NCI-H748 treated with DMSO at 0.1 percent for 48 hours (cell line): ENCODE data around the gene SART1.
"Not testable (repeated sequence)": the region's sequence is repeated elsewhere in the genome, so short reads cannot be mapped to it uniquely, and the experiment has no call there.

Experiments used
- DNase-seq: peaks from one replicate; lab custom pipeline; 2025; lab: John Stamatoyannopoulos, UW

Gene SART1

GRCh38 chr11:65931773-65932557 lies 29.6 kb upstream of the SART1 start:
- DNase-seq: no peak

DNA sequence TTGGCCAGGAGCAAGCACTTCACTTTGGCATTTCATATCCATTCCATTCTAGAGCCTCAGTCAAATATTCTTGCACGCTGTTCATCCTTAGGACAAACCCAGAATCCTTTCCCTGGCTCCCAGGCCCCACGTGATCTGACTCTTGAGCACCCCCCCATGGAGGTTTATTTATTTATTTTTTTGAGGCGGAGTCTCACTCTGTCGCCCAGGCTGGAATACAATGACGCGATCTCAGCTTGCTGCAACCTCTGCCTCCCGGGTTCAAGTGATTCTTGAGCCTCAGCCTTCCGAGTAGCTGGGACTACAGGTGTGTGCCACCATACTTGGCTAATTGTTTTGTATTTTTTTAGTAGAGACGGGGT lies 29.0 kb upstream of the SART1 start:
- no peak for DNase-seq

- no peak for DNase-seq
Observed at GRCh38 chr11:65934014-65934413, 27.5 kb upstream of the SART1 start.

GRCh38 chr11:65937766-65938165 lies 23.8 kb upstream of the SART1 start:
- DNase-seq: no peak

GRCh38 chr11:65941720-65942310 lies 19.7 kb upstream of the SART1 start:
- no peak for DNase-seq

- no peak for DNase-seq
Observed at GRCh38 chr11:65942531-65942930, 19.0 kb upstream of the SART1 start.

DNA sequence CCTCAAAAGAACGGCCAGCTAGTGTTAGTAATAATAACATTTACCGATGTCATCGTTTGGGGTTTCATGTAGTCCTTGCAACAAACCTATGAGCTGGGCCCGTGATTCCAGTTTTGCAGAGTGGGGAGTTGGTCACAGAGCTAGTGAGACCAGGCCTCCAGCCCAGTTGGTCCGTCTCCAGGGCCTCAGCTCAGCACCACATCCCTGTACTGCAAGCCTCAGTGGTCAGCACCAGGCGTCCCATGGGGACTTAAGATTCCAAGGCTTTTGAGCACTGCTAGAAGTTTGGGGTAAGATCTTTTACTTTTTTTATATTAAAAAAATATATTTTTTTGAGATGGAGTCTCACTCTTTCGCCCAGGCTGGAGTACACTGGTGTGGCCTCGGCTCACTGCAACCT lies 17.3 kb upstream of the SART1 start:
- no peak for DNase-seq

DNA sequence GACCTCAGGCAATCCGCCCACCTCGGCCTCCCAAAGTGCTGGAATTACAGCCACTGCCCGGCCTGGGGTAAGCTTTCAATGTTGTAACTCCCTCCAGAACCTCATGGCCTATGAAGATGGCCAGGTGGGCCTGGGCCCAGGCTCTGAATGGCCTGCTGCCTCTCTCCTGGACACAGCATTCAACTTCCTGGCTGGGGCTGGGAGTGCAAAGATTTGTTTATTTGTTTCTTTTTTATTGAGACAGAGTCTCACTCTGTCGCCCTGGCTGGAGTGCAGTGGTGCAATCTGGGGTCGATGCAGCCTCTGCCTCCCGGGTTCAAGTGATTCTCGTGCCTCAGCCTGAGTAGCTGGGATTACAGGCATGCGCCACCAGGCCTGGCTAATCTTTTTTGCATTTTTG lies 16.8 kb upstream of the SART1 start:
- DNase-seq: no peak

- no peak for DNase-seq
Observed at GRCh38 chr11:65945430-65945911, 16.1 kb upstream of the SART1 start, which contains the start of gene TSGA10IP. Gene TSGA10IP (plus strand): TSS chr11:65945480. CDS start chr11:65945676, 196 bp downstream.

DNA sequence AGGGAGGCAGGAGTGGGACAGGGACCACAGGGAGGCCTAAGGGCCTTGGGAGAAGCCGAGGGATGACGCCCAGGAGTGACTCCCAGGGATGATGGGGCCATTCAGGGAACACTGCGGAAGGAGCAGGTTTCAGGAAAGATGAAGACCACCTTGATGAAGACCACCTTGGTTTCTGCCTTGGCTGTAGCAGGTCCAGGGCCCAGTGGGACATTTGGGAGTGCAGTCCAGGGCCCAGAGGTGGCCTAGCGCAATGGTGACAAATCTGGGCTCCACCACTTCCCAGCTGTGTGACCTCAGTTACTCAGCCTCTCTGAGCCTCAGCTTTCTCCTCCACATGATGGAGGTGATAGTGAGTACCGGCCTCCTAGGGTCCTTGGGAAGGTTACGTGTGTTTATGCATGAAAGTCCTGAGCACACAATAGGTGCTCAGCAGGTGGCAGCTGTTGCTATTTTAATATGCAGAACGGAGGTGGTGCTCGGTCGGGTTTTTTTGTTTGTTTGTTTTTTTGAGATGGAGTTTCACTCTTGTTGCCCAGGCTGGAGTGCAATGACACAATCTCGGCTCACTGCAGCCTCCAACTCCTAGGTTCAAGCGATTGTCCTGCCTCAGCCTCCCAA lies 15.5 kb upstream of the SART1 start:
- DNase-seq: no peak

DNA sequence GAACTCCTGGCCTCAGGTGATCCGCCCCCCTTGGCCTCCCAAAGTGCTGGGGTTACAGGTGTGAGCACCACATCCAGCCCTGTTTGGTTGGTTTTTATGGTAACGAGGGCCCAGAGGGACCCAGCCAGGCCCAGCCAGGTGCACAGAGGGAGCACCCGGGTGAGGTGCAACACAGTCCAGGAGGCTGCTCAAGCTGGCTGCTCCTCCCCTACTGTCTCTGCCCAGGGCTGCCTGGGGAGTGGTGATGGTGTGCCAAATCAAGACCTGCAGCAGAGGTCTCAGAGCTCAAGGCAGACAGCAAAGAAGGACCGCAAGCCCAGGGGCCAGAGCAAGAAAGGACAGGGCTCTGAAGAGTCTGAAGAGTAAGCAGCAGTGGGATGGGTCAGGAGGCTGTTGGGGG lies 14.9 kb upstream of the SART1 start:
- DNase-seq: no peak

- DNase-seq: no peak
Observed at GRCh38 chr11:65947133-65947532, 14.4 kb upstream of the SART1 start.

GRCh38 chr11:65947603-65948125 lies 13.9 kb upstream of the SART1 start:
- DNase-seq: no peak

DNA sequence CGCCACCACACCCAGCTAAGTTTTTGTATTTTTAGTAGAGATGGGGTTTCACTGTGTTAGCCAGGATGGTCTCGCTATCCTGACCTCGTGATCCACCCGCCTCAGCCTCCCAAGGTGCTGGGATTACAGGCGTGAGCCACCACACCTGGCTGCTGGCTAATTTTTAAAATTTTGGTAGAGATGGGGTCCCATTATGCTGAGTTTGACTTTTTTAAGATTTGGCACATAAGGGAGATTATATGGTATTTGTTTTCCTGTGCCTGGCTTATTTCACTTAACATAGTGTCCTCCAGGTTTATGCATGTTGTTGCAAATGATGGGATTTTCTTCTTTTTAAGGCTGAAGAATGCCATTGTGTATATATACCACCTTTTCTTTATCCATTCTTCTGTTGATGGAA lies 10.8 kb upstream of the SART1 start:
- DNase-seq: not testable (repeated sequence)

- not testable (repeated sequence) for DNase-seq
Observed at GRCh38 chr11:65951641-65952040, 9.9 kb upstream of the SART1 start.

- no peak for DNase-seq
Observed at GRCh38 chr11:65952052-65952521, 9.4 kb upstream of the SART1 start.

GRCh38 chr11:65953471-65953870 lies 8.1 kb upstream of the SART1 start:
- DNase-seq: no peak

DNA sequence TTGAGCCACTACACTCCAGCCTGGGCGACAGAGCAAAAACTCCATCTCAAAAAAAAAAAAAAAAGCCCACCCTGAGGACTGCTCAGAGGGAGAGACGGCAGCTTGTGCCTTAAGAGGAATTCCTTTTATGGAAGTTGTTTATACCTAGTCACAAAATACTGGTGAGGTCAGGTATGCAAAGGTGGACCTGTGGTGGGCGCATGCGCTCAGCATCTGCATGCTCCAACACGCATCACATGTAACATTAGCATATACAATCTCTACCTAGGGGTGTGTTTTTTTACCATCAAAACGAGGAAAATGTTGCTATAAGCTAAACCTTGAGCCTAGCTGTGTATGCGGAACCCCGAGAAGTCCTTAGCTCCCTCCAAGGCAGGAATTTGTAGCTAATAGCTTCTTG lies 6.8 kb upstream of the SART1 start:
- no peak for DNase-seq

DNA sequence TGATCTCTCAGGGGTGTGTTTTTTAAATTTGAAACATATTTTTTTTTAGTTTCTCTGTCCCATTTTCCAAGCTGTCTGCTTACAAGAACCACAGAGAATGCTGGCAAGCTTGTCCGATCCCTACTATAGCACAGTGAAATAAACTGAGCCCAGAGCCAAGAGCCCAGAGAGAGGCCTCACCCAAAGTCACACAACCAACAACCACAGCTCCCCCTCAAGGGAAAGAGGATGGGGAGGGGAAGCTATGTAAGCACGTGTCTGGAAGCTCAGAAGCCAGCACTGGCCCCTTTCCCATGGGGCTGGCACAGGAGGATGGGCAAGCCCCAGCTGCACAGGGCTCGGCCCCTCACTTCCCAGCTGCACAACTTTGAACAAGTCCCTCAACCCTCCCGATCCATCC lies 3.2 kb upstream of the SART1 start:
- DNase-seq: no peak

DNA sequence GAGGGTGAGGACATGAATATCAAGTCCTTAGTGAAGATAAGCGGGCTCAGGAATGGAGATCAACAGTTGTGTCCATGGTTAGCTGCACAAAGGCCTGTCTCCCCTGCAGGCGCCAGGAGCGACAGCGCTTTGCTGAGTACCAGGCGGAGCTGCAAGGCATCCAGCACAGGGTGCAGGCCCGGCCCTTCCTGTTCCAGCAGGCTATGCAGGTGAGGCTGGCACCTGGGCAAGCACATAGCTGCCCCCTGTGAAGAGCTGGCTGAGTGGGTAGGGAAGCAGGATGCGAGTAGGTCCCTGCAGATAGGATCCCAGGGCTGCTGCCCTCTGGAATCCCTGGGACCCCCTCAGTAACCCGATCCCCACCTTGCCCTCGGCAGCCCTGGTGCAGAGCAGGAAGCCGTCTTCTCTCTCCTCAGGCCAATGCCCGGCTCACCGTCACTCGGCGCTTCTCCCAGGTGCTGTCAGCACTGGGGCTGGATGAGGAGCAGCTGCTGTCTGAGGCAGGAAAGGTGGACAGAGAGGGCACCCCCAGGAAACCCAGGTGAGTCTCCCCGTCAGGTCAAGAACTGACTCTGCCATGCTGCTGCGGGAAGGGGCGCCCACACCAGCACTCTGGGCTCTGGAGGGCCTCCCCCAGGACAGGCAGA lies 2.6 kb upstream of the SART1 start:
- DNase-seq: no peak

DNA sequence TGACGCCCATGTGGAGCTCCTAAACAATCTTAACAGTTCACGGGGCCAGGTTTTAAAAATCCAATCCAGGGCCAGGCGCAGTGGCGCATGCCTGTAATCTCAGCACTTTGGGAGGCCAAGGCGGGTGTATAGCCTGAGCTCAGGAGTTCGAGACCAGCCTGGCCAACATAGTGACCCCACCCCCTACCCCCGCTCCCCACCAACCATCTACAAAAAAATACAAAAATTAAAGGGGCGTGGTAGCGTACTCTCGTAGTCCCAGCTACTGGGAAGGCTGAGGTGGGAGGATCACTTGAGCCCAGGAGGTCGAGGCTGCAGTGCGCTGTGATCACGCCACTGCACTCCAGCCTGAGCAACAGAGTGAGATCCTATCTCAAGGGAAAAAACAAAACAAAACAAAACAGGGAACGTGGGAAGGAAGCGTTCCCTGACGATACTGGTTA lies 689 bp upstream of the SART1 start:
- no peak for DNase-seq

GRCh38 chr11:65962141-65962564 lies 619 bp downstream of the SART1 start:
- no peak for DNase-seq
